Midbrain (tissue), 1 donor: ENCODE data around the gene SRSF3.
A peak's percentile ranks its signal among the peaks of the same experiment; 100 is the strongest.

Experiments
- DNase-seq: peaks from one replicate; lab custom pipeline; 2025; lab: John Stamatoyannopoulos, UW

Gene SRSF3

DNA sequence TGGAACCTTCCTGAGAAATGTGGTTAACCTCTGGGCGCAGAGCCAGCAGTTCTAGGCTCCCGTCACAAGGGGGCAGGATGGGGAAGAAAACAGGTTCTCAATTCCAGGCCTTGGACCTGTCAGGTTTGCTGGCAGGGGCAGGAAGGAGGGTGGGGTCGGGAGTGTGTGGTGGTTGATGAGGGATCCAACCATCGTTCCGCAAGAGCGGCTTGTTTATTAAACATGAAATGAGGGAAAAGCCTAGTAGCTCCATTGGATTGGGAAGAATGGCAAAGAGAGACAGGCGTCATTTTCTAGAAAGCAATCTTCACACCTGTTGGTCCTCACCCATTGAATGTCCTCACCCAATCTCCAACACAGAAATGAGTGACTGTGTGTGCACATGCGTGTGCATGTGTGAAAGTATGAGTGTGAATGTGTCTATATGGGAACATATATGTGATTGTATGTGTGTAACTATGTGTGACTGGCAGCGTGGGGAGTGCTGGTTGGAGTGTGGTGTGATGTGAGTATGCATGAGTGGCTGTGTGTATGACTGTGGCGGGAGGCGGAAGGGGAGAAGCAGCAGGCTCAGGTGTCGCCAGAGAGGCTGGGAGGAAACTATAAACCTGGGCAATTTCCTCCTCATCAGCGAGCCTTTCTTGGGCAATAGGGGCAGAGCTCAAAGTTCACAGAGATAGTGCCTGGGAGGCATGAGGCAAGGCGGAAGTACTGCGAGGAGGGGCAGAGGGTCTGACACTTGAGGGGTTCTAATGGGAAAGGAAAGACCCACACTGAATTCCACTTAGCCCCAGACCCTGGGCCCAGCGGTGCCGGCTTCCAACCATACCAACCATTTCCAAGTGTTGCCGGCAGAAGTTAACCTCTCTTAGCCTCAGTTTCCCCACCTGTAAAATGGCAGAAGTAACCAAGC, 29.6 kb downstream of the SRSF3 start:
- DNase-seq, result peak; percentile 85

DNA sequence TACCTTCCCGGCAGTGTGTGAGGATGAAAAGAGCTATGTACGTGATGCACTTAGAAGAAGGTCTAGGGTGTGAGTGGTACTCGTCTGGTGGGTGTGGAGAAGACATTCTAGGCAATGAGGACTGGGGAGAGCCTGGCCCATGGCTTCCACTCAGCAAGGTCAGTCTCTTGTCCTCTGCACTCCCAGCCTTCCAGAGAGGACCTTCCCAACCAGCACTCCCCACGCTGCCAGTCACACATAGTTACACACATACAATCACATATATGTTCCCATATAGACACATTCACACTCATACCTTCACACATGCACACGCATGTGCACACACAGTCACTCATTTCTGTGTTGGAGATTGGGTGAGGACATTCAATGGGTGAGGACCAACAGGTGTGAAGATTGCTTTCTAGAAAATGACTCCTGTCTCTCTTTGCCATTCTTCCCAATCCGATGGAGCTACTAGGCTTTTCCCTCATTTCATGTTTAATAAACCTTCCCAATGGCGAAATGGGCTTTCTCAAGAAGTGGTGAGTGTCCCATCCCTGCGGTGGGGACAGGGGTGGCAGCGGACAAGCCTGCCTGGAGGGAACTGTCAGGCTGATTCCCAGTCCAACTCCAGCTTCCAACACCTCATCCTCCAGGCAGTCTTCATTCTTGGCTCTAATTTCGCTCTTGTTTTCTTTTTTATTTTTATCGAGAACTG, 30.4 kb downstream of the SRSF3 start:
- DNase-seq, result no peak

DNA sequence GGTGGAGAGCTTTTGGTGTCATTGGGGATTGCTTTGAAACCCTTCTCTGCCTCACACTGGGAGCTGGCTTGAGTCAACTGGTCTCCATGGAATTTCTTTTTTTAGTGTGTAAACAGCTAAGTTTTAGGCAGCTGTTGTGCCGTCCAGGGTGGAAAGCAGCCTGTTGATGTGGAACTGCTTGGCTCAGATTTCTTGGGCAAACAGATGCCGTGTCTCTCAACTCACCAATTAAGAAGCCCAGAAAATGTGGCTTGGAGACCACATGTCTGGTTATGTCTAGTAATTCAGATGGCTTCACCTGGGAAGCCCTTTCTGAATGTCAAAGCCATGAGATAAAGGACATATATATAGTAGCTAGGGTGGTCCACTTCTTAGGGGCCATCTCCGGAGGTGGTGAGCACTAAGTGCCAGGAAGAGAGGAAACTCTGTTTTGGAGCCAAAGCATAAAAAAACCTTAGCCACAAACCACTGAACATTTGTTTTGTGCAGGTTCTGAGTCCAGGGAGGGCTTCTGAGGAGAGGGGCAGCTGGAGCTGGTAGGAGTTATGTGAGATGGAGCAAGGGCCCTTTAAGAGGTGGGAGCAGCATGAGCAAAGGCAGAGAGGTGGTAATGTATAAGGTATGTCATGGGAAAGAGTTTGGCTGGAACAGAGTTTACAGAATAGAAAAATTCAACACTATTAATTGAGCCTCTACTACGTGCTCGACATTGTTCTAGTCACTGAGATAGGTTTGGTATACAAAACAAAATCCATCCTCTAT, 31.2 kb downstream of the SRSF3 start:
- no peak for DNase-seq

DNA sequence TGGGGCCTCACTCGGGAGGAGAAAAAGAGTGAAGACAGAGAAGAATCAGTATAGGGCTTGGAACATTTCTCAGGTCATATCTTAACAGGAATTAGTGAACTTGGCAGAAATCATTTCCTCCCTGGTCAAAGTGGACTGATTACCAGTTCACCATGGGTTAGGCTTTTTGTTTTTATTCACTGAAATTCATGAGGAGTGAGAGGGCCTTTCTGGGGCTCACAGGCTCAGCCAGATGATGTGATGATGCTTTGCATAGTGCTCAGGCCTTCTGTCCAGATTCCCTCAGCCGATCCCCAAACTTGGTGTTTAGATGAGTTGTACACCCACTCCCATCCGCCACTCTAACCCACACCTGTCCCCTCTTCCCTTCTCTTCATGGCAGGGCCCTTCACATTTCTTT, 32.5 kb downstream of the SRSF3 start:
- no peak for DNase-seq

DNA sequence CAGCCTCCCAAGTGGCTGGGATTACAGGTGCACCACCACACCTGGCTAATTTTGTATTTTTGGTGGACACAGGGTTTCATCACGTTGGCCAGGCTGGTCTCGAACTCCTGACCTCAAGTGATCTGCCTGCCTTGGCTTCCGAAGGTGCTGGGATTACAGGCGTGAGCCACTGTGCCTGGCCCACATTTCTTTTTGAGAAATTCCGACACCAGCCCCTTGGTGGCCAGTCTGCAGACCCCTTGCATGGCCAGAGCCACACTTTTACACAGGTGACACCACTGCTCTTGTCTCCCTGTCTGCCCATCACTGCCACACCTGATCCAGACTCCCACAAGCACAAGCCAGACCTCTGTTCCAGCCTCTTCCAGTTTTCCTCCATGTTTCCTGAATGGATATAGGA, 33.0 kb downstream of the SRSF3 start:
- no peak for DNase-seq

DNA sequence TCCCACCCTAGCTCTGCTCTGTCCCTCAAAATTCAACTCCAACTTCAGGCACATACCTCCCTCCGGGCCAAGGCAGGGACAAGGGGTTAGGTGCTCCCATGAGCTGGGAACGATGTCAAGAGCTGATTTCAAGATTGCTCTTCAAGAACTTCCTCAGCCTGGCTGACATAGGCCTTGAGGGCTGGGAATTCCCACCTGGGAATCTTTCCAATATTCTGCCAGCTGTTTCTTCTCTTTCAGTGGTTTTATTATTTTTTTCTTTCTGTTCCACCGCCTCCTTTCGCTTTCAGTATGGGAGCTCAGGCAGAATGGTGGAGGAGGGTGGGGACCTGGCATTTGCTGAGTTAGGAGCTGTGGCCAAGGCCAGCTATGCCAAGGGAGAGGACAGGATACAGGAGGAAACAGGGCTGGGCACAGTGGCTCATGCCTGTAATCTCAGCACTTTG, 33.7 kb downstream of the SRSF3 start:
- no peak for DNase-seq

DNA sequence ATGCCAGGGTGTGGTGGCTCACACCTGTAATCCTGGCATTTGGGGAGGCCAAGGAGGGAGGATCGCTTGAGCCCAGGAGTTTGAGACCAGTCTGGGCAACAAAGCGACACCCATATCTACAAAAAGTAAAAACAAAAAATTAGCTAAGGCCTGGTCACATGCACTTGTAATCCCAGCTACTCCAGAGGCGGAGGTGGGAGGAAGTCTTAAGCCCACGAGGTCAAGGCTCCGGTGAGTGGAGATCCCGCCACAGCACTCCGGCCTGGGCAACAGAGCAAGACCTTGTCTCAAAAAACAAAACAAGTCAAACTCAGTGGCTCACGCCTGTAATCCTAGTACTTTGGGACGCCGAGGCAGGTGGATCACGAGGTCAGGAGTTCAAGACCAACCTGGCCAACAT, 35.6 kb downstream of the SRSF3 start:
- no peak for DNase-seq

DNA sequence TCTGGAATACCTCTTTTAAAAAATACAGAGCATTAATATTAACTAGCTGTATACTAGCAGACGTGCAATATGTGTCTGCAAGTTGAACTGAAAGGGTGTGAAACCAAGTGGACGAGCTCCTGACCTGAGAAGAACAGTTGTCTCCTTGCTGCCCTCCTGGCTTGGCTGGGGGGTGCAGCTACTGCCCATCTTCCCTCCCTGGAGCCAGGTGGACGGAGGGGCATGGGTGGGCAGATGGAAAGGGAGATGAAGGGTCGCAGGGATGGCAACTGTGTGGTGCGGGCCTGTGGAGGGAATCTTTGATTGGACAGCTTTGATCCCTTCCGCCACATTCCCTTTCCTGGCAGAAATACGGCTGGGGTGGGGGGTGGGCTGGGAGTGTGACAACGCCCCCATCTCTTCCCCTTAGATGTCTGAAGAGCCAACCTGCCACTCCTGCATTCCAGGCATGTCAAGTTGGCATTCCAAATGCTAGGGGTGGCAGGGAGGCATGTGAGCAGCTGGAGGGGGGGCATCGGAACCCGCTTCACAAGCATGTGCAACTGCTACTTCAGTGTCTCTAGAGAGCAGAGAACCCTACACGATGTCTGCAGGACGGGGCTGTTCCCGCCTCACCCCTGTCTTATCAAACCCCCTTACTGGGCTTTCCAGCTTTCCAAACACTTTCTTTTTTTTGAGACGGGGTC, 37.3 kb downstream of the SRSF3 start:
- DNase-seq, result no peak

DNA sequence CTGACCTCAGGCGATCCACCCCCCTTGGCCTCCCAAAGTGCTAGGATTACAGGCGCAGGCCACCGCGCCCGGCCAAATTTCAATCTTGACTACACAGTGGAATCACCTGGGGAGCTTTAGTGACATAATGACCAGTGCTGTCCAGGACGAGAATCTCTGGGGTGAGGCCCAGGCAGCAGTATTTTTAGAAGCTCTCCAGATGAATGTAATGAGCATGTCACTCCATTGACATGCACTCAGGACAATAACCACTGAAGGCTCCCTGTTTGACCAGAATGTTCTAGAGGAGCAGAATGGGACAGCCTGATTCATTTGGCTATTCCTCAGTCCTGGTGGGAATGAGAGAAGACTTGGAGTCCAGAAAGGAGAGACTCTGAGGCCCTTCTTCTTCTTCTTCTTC, 39.2 kb downstream of the SRSF3 start:
- DNase-seq, result no peak

DNA sequence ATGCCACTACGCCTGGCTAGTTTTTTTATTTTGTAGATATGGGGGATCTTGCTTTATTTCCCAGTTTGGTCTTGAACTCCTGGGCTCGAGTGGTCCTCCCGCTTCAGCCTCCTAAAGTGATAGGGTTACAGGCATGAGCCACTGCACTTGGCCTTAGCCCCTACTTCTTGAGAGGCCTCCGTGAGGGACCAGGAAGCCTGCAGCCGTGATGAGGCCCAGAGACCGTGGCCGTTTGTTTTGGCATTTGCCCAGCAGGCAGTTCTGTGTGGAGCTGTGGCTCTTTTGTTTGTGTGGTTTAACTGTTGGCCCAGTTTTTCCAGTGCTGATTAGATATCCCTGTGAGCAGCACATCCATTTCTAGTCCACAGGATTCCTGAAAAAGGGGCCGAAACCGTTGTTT, 39.8 kb downstream of the SRSF3 start:
- DNase-seq, result no peak

DNA sequence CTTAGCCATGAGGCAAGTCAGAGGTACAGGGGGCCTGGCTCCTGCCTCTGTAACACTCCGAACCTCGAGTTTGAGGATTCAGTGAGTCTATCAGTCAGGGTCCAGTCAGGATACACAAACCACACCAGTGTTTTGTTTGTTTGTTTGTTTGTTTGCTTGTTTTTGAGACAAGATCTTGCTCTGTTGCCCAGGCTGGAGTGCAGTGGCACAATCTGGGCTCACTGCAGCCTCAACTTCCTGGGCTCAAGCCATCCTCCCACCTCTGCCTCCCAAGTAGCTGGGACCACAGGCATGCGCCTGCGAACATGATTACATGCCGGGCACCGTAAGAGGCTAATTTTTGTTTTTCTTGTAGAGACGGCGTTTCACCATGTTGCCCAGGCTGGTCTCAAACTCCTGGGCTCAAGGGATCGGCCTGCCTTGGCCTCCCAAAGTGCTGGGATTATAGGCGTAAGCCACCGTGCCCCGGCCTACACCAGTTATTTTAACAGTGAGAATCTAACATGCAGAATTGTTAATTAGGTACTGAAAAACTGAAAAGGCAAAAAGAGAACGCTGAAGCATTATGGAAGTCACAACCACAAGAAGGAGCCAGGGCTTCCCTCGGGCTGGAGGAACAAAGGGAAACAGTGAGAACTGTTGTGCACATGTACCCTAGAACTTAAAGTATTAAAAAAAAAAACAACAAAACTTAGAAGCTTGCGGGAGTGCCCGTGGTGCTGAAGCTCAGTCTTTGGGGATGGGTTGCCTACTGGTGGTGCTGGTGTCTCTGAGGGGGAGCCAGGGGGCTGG, 40.4 kb downstream of the SRSF3 start:
- DNase-seq, result no peak

DNA sequence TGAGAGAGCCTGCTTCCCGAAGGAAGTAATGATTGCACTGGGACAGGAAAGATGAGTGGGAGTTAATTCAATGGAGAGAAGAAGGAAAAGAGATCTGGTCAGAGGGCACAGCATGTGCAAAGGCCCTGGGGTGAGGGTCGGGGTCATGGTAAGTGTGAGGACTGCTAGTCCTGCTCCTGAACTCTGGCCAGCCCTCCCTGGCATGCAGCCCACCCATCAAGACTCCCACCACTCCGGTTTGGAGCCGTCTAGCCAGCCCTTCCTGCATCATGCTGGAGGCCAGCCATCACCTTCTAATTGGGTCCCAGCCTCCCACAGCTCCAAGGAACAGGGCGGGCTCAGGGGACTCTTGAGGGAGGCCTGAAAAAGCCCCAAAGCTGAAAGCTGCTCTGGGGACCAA, 42.1 kb downstream of the SRSF3 start:
- DNase-seq, result no peak

DNA sequence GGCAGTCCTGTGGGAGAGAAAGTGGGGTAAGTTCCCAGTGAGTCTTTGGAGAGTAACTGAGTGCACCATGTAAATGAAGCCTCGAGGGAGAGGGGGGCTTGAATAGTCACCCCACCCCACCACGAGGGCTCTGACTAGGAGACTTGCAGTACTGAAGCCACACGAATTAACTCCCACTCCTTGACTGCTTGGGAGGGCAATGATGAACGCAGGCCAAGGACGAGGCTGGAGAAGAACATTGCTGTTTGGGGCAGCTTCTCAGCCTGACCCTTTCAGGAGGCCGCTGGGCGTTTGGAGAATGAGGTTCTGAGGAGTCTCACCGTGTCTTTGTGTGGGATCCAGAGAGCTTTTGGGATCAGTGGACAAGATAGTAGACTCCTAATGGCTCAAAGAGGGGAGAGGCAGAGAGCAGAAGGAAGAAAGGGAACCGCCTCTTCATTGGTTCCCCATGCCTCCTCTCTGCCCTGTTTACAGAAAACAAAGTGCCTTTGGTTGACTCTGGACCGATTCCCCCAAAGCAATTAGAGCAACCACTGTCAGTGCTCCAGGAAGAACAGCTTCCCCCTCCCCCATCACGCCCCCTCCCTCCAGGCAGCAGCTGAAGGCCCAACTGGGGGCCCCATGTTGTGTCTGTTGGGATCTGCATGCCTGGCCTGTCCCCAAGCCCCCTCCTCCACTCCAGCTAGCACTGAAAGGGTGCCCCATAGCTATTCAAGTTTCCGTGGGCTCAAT, 42.7 kb downstream of the SRSF3 start:
- no peak for DNase-seq

DNA sequence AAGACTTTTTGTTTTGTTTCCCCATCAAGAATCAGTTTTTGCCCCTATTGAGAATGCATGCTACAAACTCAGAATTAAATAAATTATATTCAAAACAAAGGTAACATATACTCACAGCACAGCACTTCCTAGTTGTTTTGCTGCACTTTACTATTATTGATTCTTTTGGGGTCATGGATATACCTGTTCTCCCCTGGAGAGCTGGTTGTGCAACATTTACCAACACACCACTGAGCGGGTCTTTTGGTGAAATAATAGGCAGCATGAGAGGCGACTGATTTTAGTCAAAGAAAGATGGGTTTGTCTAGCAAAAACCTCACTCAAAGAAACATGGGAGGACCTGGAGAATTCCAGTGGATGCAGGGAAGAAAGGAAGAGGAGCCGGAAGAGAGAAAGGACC, 44.4 kb downstream of the SRSF3 start:
- DNase-seq, result no peak

DNA sequence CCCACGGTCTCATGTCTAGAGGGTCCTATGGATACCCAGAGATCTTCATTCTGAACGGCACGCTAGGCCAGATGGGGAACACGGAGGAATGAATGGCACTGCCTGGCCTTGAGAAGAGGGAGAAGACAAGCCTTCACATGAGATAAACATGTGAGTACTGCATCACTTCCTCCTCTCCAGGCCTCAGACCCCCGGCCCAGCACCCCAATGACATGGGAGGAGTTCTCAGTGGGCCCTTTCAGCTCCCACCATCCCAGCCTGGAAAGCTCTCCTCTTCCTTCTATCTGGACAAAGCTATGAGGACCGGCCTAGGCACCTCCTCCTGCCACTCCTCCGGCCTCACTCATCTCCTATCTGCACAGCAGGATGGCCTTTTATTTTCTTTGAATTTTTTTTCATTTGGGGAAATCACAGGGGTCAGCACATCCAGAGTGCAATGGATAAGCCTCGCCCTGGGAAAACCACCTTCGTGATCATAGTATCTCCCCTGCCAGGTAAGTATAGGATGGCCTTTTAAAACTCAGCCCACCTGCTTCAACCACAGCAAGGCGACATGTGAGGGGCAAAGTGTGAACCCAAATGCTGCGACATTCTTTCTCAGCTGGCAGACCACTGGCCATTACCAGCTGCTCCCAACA, 45.1 kb downstream of the SRSF3 start:
- DNase-seq, result no peak

DNA sequence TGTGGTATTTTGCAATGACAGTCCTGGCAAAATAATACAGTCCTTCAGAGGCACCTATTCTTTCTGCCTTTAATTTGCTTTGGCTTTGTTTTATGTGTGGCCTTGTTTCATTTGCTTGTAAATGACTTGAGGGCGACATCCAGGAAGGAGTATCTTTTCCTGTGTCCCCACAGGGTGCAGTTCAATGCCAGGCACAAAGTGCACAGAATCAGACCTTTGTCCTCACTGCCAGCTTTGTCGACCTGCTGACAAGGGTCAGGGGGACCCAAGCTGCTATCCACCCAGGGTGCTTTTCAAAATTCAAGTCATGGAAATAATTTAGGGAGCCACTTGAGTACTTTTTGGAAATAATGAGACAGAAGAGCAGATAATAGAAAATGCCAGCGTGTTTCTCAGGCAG, 47.4 kb downstream of the SRSF3 start:
- DNase-seq, result no peak

DNA sequence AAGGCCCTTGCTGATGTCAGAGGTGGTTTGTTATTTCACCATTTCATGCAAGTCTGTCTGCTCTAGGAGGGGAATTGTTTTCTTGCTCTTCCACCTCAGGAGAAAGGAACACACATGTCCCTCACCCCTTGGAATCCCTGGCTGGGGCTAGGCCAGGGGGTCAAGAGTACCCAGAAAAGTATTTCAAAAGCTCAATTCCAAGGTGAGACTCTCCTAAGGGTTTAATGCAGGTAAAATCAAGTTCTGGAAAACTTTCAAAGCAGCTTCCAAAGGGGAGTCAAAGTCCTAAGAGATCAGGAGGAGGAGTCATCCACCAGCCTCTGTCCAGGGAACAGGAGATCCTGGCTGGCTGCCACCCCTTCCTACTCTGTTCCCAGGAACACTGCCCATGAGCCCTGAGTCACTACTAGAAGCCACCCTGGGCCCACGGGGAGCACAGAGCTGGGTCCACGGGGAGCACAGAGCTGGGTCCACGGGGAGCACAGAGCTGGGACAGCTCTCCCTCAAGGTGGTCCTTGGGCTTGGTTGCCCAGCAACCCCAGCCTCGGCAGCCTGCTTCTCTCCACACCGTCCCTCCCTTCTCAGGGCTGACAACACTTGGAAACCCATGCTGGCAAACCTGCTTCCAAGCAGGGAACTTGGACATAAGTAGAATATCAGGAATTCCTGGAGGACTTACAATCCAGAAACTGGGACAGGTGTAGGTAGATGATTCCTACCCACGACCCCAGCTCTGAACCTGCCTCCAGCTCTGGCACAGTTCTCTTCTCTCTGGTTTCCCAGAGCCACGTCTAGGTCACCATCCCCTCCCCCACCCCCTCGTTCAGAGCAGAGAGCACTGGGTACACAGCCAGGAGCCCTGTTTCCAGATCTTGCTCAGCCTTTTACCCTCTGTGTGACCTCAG, 49.0 kb downstream of the SRSF3 start:
- DNase-seq, result peak; percentile 33

DNA sequence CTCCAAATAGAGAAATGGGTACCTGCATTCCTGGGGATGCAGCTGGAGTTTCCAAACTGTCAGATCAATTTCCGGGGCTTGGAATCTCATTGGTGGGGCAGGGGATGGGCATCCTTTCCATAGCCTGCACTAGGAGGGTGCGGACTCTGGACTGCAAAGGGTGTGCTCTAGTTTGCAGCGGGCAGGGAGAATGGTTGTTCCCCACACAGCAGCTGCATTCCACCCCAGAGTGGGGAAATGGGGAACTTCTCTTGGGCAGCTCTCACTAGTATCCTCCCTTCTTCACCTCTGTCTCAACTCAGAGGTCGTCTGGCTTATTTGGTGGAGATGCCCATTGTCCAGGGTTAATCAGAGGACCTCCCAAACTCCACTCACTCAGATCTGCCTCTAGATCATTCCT, 49.8 kb downstream of the SRSF3 start:
- DNase-seq, result no peak

DNA sequence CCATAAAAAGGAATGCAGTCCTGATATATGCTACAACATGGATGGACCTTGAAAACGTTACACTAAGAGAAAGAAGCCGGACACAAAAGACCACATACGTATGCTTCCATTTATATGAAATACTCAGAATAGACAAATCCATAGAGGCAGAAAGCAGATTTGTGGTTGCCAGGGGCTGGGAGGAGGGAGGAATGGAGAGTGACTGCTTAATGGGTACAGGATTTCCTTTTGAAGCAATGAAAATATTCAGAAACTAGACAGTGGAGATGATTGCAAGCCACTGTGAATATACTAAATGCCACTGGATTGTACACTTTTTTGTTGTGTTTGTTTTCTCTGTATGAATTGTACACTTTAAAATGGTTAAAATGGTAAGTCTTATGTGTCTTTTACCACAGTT, 54.9 kb downstream of the SRSF3 start:
- no peak for DNase-seq
